Neural cell (in vitro differentiated cells): ENCODE data around the gene GLCE. TPM values are rescaled to one million over a fixed set of nuclear protein-coding genes. Genes with fewer than 3 reads are reported as not detected.

ENCODE experiments used
- H2AFZ ChIP-seq: fragments of 200-600, 300-800 bp; sonication (generic), shearing (Covaris generic); 2 replicates; pipeline ENCODE4 v1.6.0; 2014; ENCODE audit warnings: low read depth, mild to moderate bottlenecking, antibody characterized with exemption, low read length, moderate library complexity
- H3F3A ChIP-seq: fragments of 200-600 bp; shearing (Covaris generic); 2 replicates; pipeline ENCODE4 v1.6.1; 2016; ENCODE audit warnings: mild to moderate bottlenecking, moderate library complexity, mixed read lengths, antibody characterized with exemption, low read length; ENCODE audit not compliant: insufficient read depth, poor library complexity, severe bottlenecking
- H3K27ac ChIP-seq: fragments of 200-600, 300-800 bp; sonication (generic), shearing (Covaris generic); 2 replicates; pipeline ENCODE4 v1.5.1; 2014; ENCODE audit warnings: mild to moderate bottlenecking, low read length, moderate library complexity
- H3K27me3 ChIP-seq: fragments of 300-800, 200-600 bp; sonication (generic), shearing (Covaris generic); 2 replicates; pipeline ENCODE4 v1.6.0; 2014; ENCODE audit warnings: mild to moderate bottlenecking, low read depth, low read length, moderate library complexity; ENCODE audit not compliant: insufficient read depth
- H3K36me3 ChIP-seq: fragments of 300-800, 200-600 bp; sonication (generic), shearing (Covaris generic); 2 replicates; pipeline ENCODE4 v1.5.1; 2014; ENCODE audit warnings: mild to moderate bottlenecking, antibody characterized with exemption, low read length, moderate library complexity; ENCODE audit not compliant: insufficient read depth
- H3K4me2 ChIP-seq: fragments of 300-800, 200-600 bp; sonication (generic), shearing (Covaris generic); 2 replicates; pipeline ENCODE4 v1.6.0; 2014; ENCODE audit warnings: mild to moderate bottlenecking, low read length
- H3K4me3 ChIP-seq: fragments of 300-800, 200-600 bp; sonication (generic), shearing (Covaris generic); 2 replicates; pipeline ENCODE4 v1.5.1; 2014; ENCODE audit warnings: mild to moderate bottlenecking, low read length, moderate library complexity
- H3K79me2 ChIP-seq: fragments of 200-600 bp; shearing (Covaris generic); replicated peaks from 2 replicates; pipeline ENCODE4 v1.6.0; 2014; ENCODE audit warnings: mild to moderate bottlenecking, low read length, moderate library complexity; ENCODE audit not compliant: insufficient read depth
- H3K9ac ChIP-seq: fragments of 300-800, 200-600 bp; sonication (generic), shearing (Covaris generic); 2 replicates; pipeline ENCODE4 v1.6.1; 2016; ENCODE audit warnings: mild to moderate bottlenecking, low read length, mixed read lengths
- H3K9me2 ChIP-seq: fragments of 200-600 bp; shearing (Covaris generic); 2 replicates; pipeline ENCODE4 v1.6.1; 2016; ENCODE audit warnings: mild to moderate bottlenecking, low read length, mixed read lengths; ENCODE audit not compliant: insufficient read depth
- H3K9me3 ChIP-seq: fragments of 200-600, 300-800 bp; sonication (generic), shearing (Covaris generic); 2 replicates; pipeline ENCODE4 v1.6.1; 2016; ENCODE audit warnings: mild to moderate bottlenecking, mixed run types, low read length, moderate library complexity, mixed read lengths
- H4K20me1 ChIP-seq: fragments of 200-600 bp; shearing (Covaris generic); 2 replicates; pipeline ENCODE4 v1.6.1; 2016; ENCODE audit warnings: mild to moderate bottlenecking, mixed run types; ENCODE audit not compliant: insufficient read depth
- CTCF ChIP-seq: fragments of 450-650 bp; IDR thresholded peaks from 2 replicates; pipeline ENCODE4 v1.5.1; 2014; ENCODE audit warnings: antibody characterized with exemption, mild to moderate bottlenecking, moderate library complexity; ENCODE audit not compliant: poor library complexity, severe bottlenecking
- EP300 ChIP-seq: fragments of 450-650 bp; conservative IDR thresholded peaks from 2 replicates; pipeline ENCODE4 v1.6.1; 2014; ENCODE audit warnings: antibody characterized with exemption, mild to moderate bottlenecking, moderate library complexity; ENCODE audit not compliant: poor library complexity, severe bottlenecking
- EZH2 ChIP-seq: fragments of 200-600, 300-800 bp; shearing (Covaris generic), sonication (generic); IDR thresholded peaks from 2 replicates; pipeline ENCODE4 v1.6.1; 2014; ENCODE audit warnings: antibody characterized with exemption, low read length, borderline replicate concordance, mild to moderate bottlenecking; ENCODE audit not compliant: insufficient read depth, poor library complexity, severe bottlenecking
- MXI1 ChIP-seq: fragments of 450-650 bp; conservative IDR thresholded peaks from 2 replicates; pipeline ENCODE4 v1.6.1; 2014; ENCODE audit warnings: antibody characterized with exemption, mild to moderate bottlenecking; ENCODE audit not compliant: poor library complexity, severe bottlenecking
- POLR2AphosphoS5 ChIP-seq: IDR thresholded peaks from 2 replicates; pipeline ENCODE4 v1.6.1; 2012
- RAD21 ChIP-seq: fragments of 450-650 bp; conservative IDR thresholded peaks from 2 replicates; pipeline ENCODE4 v1.6.1; 2014; ENCODE audit warnings: antibody characterized with exemption, mild to moderate bottlenecking, moderate library complexity
- SMC3 ChIP-seq: fragments of 450-650 bp; conservative IDR thresholded peaks from 2 replicates; pipeline ENCODE4 v1.6.1; 2014; ENCODE audit warnings: antibody characterized with exemption, mild to moderate bottlenecking, moderate library complexity; ENCODE audit not compliant: poor library complexity
- TAF1 ChIP-seq: IDR thresholded peaks from 2 replicates; pipeline ENCODE4 v1.6.1; 2012; ENCODE audit warnings: low read depth
- polyA plus RNA-seq: library from polyadenylated mRNA; depleted of rRNA; stranded (reverse); fragments of >200 nt; gene quantifications from 2 replicates; pipeline ENCODE4 v1.2.3, GENCODE V29; 2014
- TF ChIP-seq, protein P1 (sequence below): IDR thresholded peaks from 2 replicates; pipeline ENCODE4 v1.6.1; 2012; ENCODE audit warnings: borderline replicate concordance

Gene GLCE
- polyA plus RNA-seq, 1 donor from 2014 or later, result 31.5 TPM

DNA sequence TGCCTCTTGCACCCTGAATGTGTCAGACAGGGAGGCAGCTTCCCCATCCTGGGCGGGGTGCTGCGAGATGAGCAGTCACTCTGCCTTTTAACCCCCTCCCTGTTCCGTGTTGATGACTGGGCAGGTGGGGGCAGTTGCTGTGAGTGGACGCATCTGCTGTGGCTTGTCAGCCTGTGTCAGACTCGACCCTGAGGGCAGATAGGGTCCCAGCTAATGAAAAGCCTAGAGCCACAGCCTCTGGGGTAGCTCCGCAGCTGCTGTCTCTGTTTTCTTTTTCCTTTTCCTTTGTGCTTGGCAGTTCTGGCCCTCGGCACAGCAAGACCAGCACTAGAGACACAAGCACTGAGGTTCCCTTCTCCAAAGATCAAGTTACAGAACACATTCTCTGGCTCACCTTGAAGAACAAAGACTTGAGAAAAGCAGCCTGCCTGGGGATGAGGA, 43.0 kb upstream of the GLCE start:
- H3K9ac ChIP-seq, result no peak overlapping the region
- peaks cover 2% of the 10 kb centered on the region for H3K27me3 ChIP-seq
- H3F3A ChIP-seq, result no peaks in the 10 kb centered on the region
- H3K4me3 ChIP-seq, result no peak overlapping the region
- no peak overlapping the region for H3K27ac ChIP-seq
- H4K20me1 ChIP-seq, result no peaks in the 10 kb centered on the region
- no peaks in the 10 kb centered on the region for H3K36me3 ChIP-seq
- no peak overlapping the region for H3K4me2 ChIP-seq
- H2AFZ ChIP-seq, result no peak overlapping the region
- TF ChIP-seq, protein P1, sequence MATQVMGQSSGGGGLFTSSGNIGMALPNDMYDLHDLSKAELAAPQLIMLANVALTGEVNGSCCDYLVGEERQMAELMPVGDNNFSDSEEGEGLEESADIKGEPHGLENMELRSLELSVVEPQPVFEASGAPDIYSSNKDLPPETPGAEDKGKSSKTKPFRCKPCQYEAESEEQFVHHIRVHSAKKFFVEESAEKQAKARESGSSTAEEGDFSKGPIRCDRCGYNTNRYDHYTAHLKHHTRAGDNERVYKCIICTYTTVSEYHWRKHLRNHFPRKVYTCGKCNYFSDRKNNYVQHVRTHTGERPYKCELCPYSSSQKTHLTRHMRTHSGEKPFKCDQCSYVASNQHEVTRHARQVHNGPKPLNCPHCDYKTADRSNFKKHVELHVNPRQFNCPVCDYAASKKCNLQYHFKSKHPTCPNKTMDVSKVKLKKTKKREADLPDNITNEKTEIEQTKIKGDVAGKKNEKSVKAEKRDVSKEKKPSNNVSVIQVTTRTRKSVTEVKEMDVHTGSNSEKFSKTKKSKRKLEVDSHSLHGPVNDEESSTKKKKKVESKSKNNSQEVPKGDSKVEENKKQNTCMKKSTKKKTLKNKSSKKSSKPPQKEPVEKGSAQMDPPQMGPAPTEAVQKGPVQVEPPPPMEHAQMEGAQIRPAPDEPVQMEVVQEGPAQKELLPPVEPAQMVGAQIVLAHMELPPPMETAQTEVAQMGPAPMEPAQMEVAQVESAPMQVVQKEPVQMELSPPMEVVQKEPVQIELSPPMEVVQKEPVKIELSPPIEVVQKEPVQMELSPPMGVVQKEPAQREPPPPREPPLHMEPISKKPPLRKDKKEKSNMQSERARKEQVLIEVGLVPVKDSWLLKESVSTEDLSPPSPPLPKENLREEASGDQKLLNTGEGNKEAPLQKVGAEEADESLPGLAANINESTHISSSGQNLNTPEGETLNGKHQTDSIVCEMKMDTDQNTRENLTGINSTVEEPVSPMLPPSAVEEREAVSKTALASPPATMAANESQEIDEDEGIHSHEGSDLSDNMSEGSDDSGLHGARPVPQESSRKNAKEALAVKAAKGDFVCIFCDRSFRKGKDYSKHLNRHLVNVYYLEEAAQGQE, result no peak
- no peak for TF ChIP-seq EZH2
- TF ChIP-seq MXI1, result no peak
- TF ChIP-seq EP300, result no peak
- no peak for TF ChIP-seq CTCF
- TF ChIP-seq POLR2AphosphoS5, result no peak
- no peak for TF ChIP-seq RAD21
- no peak for TF ChIP-seq SMC3
- TF ChIP-seq TAF1, result no peak
- H3K79me2 ChIP-seq, result no peaks in the 10 kb centered on the region
- H3K9me2 ChIP-seq, result no peaks in the 10 kb centered on the region
- no peaks in the 10 kb centered on the region for H3K9me3 ChIP-seq

DNA sequence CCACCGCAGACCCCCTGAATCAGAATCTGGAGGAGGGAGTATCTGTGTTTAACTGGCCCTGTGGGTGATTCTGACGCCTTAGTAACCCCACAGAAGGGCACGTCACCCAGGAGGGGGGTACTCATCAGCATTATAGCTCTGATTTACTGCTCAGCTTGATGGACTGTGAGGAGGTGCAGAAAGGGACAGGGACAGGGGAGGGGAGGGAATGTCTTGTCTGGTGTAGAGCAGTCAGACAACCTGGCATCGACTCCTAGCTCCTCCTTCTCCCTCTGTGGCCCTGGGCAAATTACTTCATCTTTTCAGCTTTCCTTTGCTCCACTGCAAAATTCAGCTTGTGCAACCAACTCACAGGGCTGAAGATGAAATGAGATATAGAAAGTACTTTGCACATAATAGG, 42.3 kb upstream of the GLCE start:
- no peaks in the 10 kb centered on the region for H3K79me2 ChIP-seq
- no peaks in the 10 kb centered on the region for H4K20me1 ChIP-seq
- peaks cover 2% of the 10 kb centered on the region for H3K27me3 ChIP-seq
- H3K4me2 ChIP-seq, result no peak overlapping the region
- H3K36me3 ChIP-seq, result no peaks in the 10 kb centered on the region
- H3F3A ChIP-seq, result no peaks in the 10 kb centered on the region
- H3K9me2 ChIP-seq, result no peaks in the 10 kb centered on the region
- TF ChIP-seq MXI1 (no peak), POLR2AphosphoS5 (no peak), CTCF (no peak), RAD21 (no peak), SMC3 (no peak), TAF1 (no peak), EZH2 (no peak), EP300 (no peak)
- TF ChIP-seq, protein P1, result no peak
- no peak overlapping the region for H3K4me3 ChIP-seq
- H3K27ac ChIP-seq, result no peak overlapping the region
- no peak overlapping the region for H3K9ac ChIP-seq
- no peaks in the 10 kb centered on the region for H3K9me3 ChIP-seq
- H2AFZ ChIP-seq, result no peak overlapping the region
